ENCODE data around the gene DRP2. TPM values are rescaled to one million over a fixed set of nuclear protein-coding genes. Genes with fewer than 3 reads are reported as not detected.

Gene DRP2
- total RNA-seq, 6 donors from 2014 or later: 0.07 TPM; not detected in 5

DNA sequence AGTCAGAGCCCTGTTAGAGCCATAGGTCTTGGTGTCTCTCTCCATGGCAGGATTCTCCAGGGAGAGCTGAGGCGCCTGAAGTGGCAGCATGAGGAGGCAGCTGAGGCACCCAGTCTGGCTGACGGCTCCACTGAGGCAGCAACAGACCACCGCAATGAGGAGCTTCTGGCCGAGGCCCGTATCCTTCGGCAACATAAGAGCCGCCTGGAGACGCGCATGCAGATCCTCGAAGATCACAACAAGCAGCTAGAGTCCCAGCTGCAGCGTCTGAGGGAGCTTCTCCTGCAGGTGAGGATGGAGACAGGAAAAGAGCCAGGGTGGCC is 38.6 kb downstream of the DRP2 start:
- DNase-seq (no peak), ATAC-seq (ENCODE audit: low FRiP score in 2 of 2) (no peak)
- Histone ChIP-seq H3K4me3 (no peak overlapping the region), H3K4me1 (no peaks in the 10 kb centered on the region), H3K9me3 (no peaks in the 10 kb centered on the region), H3K36me3 (no peaks in the 10 kb centered on the region), H3K27me3 (no peaks in the 10 kb centered on the region), H3K27ac (no peak overlapping the region)
- TF ChIP-seq POLR2AphosphoS5 (IDR thresholded peaks at IDR 0.05) (no peak), POLR2A (IDR thresholded peaks at IDR 0.05) (no peak), EP300 (IDR thresholded peaks at IDR 0.05) (no peak), CTCF (IDR thresholded peaks at IDR 0.05) (no peak)
- 86 to 98% methylated on average over 6 to 8 of the region's 11 CpGs for WGBS, 2 donors

DNA sequence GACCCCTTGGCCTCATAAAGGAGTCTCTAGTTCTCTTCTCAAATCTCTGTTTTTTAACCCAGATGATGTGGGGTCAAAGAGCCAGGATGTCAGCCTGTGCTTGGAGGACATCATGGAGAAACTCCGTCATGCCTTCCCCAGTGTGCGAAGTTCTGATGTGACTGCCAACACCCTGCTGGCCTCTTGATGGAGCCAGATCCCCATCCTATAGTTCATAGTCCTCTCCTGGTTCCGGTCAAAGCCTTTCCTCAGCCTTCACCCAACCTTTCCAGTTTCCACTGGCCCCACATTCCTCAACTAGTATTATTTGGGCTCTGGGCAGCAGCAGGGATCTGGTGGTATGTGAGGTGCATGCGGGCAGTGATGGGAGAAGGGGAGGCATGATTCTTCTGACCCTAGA is 40.8 kb downstream of the DRP2 start:
- no peaks in the 10 kb centered on the region for H3K27me3 ChIP-seq
- 66 to 76% methylated on average over 2 to 4 of the region's 4 CpGs for WGBS, 2 donors

GRCh38 chrX:101262590-101262989 is 43.0 kb downstream of the DRP2 start:
- Histone ChIP-seq H3K4me3 (no peak overlapping the region), H3K4me1 (no peaks in the 10 kb centered on the region), H3K27ac (no peak overlapping the region), H3K27me3 (no peaks in the 10 kb centered on the region), H3K36me3 (no peaks in the 10 kb centered on the region), H3K9me3 (no peaks in the 10 kb centered on the region)
- TF ChIP-seq EP300 (IDR thresholded peaks at IDR 0.05) (no peak), POLR2AphosphoS5 (IDR thresholded peaks at IDR 0.05) (no peak), POLR2A (IDR thresholded peaks at IDR 0.05) (no peak), CTCF (IDR thresholded peaks at IDR 0.05) (no peak)
- DNase-seq (no peak), ATAC-seq (ENCODE audit: low FRiP score in 2 of 2) (no peak)
- WGBS, 2 donors: 82 to 100% methylated on average over 3 to 4 of the region's 4 CpGs

More for the DNA sequence above, 40.8 kb downstream of the DRP2 start:
- Histone ChIP-seq H3K4me1 (no peaks in the 10 kb centered on the region), H3K4me3 (no peak overlapping the region), H3K27ac (no peak overlapping the region), H3K36me3 (no peaks in the 10 kb centered on the region), H3K9me3 (no peaks in the 10 kb centered on the region)
- DNase-seq (no peak), ATAC-seq (ENCODE audit: low FRiP score in 2 of 2) (no peak)
- TF ChIP-seq CTCF (IDR thresholded peaks at IDR 0.05): no peak
- no peak for TF ChIP-seq EP300 (IDR thresholded peaks at IDR 0.05)
- TF ChIP-seq POLR2A (IDR thresholded peaks at IDR 0.05): no peak
- TF ChIP-seq POLR2AphosphoS5 (IDR thresholded peaks at IDR 0.05): no peak

DNA sequence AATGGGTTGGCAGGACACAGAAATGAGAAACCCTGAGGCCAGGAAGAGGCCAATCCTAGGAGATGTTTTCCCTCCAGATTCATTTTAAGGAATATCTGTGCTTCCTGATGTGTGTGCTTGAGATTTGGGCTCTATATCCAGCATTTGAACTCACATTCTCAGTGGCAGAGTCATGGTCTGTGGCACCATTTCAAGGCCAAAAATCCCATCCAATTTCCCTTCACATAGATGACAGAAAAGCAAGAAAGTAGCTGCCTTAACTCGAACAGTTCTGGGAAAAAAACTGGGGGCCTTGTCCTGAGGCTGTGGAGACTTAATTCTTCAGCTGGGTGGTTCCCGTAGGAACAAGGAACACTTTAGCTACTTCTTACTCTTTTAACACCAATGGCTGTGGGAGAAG is 44.2 kb downstream of the DRP2 start:
- no peak overlapping the region for H3K4me3 ChIP-seq
- DNase-seq: no peak
- ATAC-seq (ENCODE audit: low FRiP score in 2 of 2): no peak
- H3K27me3 ChIP-seq: no peaks in the 10 kb centered on the region
- no peak overlapping the region for H3K27ac ChIP-seq
- no peaks in the 10 kb centered on the region for H3K36me3 ChIP-seq
- TF ChIP-seq POLR2AphosphoS5 (IDR thresholded peaks at IDR 0.05) (no peak), POLR2A (IDR thresholded peaks at IDR 0.05) (no peak), EP300 (IDR thresholded peaks at IDR 0.05) (no peak), CTCF (IDR thresholded peaks at IDR 0.05) (no peak)
- H3K9me3 ChIP-seq: no peaks in the 10 kb centered on the region
- H3K4me1 ChIP-seq: no peaks in the 10 kb centered on the region
- 48 to 79% methylated on average over 2 of the region's 2 CpGs for WGBS, 2 donors

DNA sequence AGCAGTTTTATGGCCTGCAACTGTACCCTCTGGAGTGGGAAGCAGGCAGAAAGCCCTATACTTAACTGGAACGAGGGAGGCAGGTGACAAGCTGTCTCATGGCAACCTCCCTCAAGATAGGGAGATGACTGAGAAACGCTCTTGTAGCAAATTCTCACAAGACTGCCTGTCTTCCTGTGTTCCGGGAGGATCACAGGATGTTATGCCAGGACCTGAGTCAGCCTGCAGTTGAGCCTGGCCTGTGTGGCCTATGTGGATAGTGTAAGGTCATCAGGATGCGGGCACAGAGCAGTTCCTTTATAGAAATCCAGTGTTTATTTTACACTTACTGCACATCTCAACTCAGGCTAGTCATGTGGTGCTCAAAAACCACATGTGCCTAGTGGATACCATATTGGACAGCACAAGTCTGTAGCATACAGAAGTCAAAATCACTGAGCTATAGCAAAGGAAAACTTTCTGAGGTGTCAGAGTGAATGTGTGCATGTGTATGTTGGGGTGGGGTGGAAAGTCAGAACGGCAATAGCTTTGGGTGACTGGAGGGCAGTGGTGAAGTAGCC is 46.4 kb downstream of the DRP2 start:
- no peaks in the 10 kb centered on the region for H3K27me3 ChIP-seq
- H3K4me3 ChIP-seq: no peak overlapping the region
- TF ChIP-seq POLR2A (IDR thresholded peaks at IDR 0.05) (no peak), CTCF (IDR thresholded peaks at IDR 0.05) (no peak), EP300 (IDR thresholded peaks at IDR 0.05) (no peak)
- DNase-seq: no peak
- H3K36me3 ChIP-seq: no peaks in the 10 kb centered on the region
- H3K4me1 ChIP-seq: no peaks in the 10 kb centered on the region
- no peak for ATAC-seq (ENCODE audit: low FRiP score in 2 of 2)
- WGBS, 2 donors: 72 to 100% methylated on average over 1 to 5 of the region's 5 CpGs
- no peaks in the 10 kb centered on the region for H3K9me3 ChIP-seq
- H3K27ac ChIP-seq: no peak overlapping the region
